Measurements from ENCODE around the gene C2CD2. TPM values are rescaled to one million over a fixed set of nuclear protein-coding genes. Genes with fewer than 3 reads are reported as not detected.
A peak's percentile ranks its signal among the peaks of the same experiment; 100 is the strongest.

The C2CD2 gene
- polyA plus RNA-seq, 1 donor: 15.2 TPM

DNA sequence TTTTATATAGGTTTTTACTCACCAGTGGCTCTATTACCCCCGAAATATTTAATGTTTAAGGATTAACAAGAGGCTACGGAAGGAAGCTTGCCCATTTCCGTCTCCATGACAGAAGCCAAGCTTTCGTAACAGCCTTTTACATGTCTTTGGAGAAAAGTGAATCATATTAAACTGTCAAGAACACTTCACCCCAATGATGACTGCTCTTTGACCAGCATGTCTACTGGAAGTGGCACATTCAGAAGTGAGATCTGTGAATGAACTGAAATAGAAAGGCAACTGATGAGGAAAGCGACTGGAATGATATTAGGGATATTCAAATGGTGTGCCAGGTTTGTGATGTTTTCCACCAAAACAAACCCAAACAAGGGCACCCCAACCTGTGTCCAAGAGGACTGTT is 66.2 kb downstream of the C2CD2 start:
- Histone ChIP-seq H3K27me3 (ENCODE audit: control insufficient read depth, insufficient read depth, low read length) (no peaks in the 10 kb centered on the region), H3K36me3 (ENCODE audit: control insufficient read depth, insufficient read depth, low read length) (peaks cover 15% of the 10 kb centered on the region), H3K4me1 (ENCODE audit: control insufficient read depth, insufficient read depth, low read length) (no peaks in the 10 kb centered on the region), H3K27ac (ENCODE audit: low read length) (no peak overlapping the region), H3K4me3 (ENCODE audit: low read length) (no peak overlapping the region), H3K9me3 (ENCODE audit: control insufficient read depth, low read depth, low read length) (no peaks in the 10 kb centered on the region)
- DNase-seq: no peak
- 100% methylated on average over 3 of the region's 5 CpGs for WGBS (ENCODE audit: insufficient coverage, low lambda C conversion rate)

DNA sequence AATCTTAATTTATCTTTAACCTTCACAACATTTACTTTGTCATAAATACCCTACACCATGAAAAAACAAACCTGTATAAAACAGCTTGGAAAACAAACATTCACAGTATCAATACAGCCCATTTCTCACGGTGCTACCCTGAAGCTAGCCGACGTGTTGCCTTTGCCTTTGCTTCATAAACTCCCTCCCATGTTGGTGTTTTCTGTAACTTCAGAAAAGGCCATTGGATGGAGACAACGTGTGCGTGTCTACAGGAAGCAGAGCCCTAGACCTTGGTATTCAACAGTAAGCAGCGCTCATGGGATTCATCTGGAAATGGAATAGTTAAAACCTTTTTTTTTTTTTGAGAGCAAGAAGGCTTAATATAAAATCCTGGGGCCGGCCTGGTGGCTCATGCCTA is 67.5 kb downstream of the C2CD2 start:
- H3K36me3 ChIP-seq (ENCODE audit: control insufficient read depth, insufficient read depth, low read length): peaks cover 8% of the 10 kb centered on the region
- no CpG with 5 or more reads among the region's 7 CpGs for WGBS (ENCODE audit: insufficient coverage, low lambda C conversion rate)
- no peak for DNase-seq
- no peak overlapping the region for H3K4me3 ChIP-seq (ENCODE audit: low read length)
- no peaks in the 10 kb centered on the region for H3K27me3 ChIP-seq (ENCODE audit: control insufficient read depth, insufficient read depth, low read length)
- no peaks in the 10 kb centered on the region for H3K9me3 ChIP-seq (ENCODE audit: control insufficient read depth, low read depth, low read length)
- no peaks in the 10 kb centered on the region for H3K4me1 ChIP-seq (ENCODE audit: control insufficient read depth, insufficient read depth, low read length)
- H3K27ac ChIP-seq (ENCODE audit: low read length): no peak overlapping the region

DNA sequence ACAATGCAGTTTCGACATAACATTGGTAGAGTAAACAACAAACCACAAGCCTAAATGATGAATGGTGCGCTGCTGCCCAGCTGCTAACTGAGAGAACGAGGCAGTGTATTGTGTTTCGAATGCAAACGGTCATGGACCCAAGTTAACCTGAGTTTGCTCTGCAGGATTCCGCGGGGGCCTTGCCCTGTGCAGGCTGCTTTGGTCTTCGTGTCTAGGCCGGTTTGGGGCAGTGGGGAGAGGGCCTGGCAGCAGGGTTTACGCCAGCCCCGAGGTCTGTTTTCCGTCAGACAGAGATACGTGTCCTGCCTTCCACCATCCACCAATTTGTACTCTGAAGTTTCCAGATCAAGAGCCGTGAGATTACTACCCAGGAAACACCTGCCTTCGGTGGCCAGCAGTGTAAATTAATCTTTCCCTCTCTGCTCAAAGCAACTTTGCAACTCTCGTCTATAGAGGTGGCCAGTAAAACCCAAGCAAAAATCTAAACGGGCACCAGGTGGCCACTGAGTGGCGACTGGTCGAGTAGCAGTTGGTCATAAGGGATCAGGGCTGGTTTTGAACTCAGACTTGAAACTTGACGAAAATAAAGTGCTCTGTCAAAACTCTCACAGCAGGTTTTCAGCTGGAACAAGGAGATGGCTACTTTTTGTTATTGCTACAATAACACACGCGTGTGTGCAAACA is 68.3 kb downstream of the C2CD2 start:
- DNase-seq: no peak

DNA sequence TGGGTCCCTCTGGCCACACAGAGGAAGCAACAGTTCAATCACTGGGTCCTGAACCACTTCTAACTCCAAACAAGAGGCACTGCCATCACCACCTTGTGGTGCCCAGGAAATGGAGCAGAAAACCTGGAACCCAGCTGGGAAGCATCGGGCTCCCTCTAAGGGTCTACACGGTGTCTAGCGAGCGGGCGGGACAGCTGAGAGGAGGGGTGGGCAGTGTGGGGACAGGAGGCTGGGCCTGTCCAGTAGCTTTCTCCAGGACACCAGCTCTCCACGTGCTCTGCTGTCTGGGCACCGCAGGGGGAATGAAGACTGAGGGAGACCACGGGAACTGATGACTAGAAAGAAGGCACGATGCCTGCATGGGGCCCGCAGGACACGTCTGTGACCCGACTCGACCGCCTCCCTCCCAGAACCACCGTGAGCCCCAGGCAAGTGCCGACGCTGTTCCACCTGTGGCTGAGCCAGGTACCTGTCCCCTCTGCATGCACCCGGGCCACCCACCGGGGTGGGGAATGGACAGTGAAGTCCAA is 69.3 kb downstream of the C2CD2 start:
- no peak for DNase-seq
- Histone ChIP-seq H3K27me3 (ENCODE audit: control insufficient read depth, insufficient read depth, low read length) (no peaks in the 10 kb centered on the region), H3K27ac (ENCODE audit: low read length) (no peak overlapping the region), H3K36me3 (ENCODE audit: control insufficient read depth, insufficient read depth, low read length) (peaks cover 8% of the 10 kb centered on the region), H3K9me3 (ENCODE audit: control insufficient read depth, low read depth, low read length) (no peaks in the 10 kb centered on the region), H3K4me1 (ENCODE audit: control insufficient read depth, insufficient read depth, low read length) (peaks cover 5% of the 10 kb centered on the region), H3K4me3 (ENCODE audit: low read length) (no peak overlapping the region)
- WGBS (ENCODE audit: insufficient coverage, low lambda C conversion rate): no CpG with 5 or more reads among the region's 19 CpGs

More for the DNA sequence above, 68.3 kb downstream of the C2CD2 start:
- Histone ChIP-seq H3K36me3 (ENCODE audit: control insufficient read depth, insufficient read depth, low read length) (peaks cover 8% of the 10 kb centered on the region), H3K27ac (ENCODE audit: low read length) (no peak overlapping the region), H3K27me3 (ENCODE audit: control insufficient read depth, insufficient read depth, low read length) (no peaks in the 10 kb centered on the region), H3K9me3 (ENCODE audit: control insufficient read depth, low read depth, low read length) (no peaks in the 10 kb centered on the region), H3K4me1 (ENCODE audit: control insufficient read depth, insufficient read depth, low read length) (no peaks in the 10 kb centered on the region), H3K4me3 (ENCODE audit: low read length) (no peak overlapping the region)
- WGBS (ENCODE audit: insufficient coverage, low lambda C conversion rate): no CpG with 5 or more reads among the region's 22 CpGs

DNA sequence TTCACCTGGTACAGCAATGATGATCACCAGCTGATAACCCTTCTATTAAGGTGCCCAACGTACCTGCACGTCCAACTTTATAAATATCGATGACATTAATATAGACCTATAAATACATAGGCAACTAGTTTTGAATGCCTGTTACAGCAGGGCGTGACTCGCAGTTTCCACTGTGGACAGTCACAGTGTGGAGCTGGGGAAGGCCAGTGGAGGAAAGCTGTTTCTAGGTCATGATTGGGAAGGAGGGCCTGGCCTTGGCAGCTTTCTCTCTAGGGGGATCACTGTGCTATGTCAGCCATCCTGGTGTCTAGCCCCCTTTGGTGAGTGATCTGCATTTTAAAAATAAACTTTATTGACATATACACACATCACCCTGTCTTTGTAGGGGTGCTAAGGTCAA is 70.2 kb downstream of the C2CD2 start:
- Histone ChIP-seq H3K27ac (ENCODE audit: low read length) (no peak overlapping the region), H3K4me3 (ENCODE audit: low read length) (no peak overlapping the region), H3K4me1 (ENCODE audit: control insufficient read depth, insufficient read depth, low read length) (peaks cover 5% of the 10 kb centered on the region), H3K36me3 (ENCODE audit: control insufficient read depth, insufficient read depth, low read length) (peaks cover 5% of the 10 kb centered on the region), H3K27me3 (ENCODE audit: control insufficient read depth, insufficient read depth, low read length) (no peaks in the 10 kb centered on the region), H3K9me3 (ENCODE audit: control insufficient read depth, low read depth, low read length) (no peaks in the 10 kb centered on the region)
- WGBS (ENCODE audit: insufficient coverage, low lambda C conversion rate): no CpG with 5 or more reads among the region's 5 CpGs
- DNase-seq: no peak

DNA sequence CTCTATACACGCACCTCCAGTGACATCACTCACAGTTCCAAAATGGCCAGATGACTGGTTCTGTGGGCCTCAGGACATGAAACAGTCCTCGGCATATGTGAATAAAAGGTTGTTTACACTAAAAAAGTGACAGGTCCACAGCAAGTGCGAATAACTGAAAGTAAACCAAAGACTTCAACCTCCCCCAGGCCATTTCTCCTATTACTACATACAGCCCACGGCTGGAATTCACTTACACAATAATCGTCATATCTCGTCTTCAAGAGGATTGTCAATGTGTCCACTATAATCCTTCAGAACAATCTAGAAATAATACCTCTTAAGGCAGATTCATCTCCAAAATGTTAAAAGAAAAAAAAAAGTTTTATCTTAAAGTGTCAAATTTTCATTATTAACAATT is 72.8 kb downstream of the C2CD2 start:
- no peaks in the 10 kb centered on the region for H3K9me3 ChIP-seq (ENCODE audit: control insufficient read depth, low read depth, low read length)
- no peak overlapping the region for H3K27ac ChIP-seq (ENCODE audit: low read length)
- peaks cover 11% of the 10 kb centered on the region for H3K4me1 ChIP-seq (ENCODE audit: control insufficient read depth, insufficient read depth, low read length)
- no peak overlapping the region for H3K4me3 ChIP-seq (ENCODE audit: low read length)
- H3K36me3 ChIP-seq (ENCODE audit: control insufficient read depth, insufficient read depth, low read length): no peaks in the 10 kb centered on the region
- no peaks in the 10 kb centered on the region for H3K27me3 ChIP-seq (ENCODE audit: control insufficient read depth, insufficient read depth, low read length)
- no peak for DNase-seq
- WGBS (ENCODE audit: insufficient coverage, low lambda C conversion rate): no CpG with 5 or more reads among the region's 6 CpGs

DNA sequence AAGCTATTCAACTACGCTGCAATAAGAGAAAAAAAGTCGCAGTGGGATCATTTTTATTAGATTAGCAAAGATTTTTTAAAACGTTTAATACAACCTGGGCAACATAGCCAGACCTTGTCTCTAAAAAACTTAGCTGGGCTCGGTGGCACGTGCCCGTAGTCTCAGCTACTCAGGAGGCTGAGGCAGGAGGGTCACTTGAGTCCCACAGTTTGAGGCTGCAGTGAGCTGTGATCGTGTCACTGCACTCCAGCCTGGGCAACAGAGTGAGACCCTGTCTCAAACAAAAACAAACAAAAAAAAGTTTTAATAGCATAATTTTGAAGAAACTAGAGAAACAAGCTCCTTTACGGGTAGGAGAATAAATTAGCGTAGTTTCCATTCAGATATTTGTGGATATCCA is 73.7 kb downstream of the C2CD2 start:
- Histone ChIP-seq H3K9me3 (ENCODE audit: control insufficient read depth, low read depth, low read length) (no peaks in the 10 kb centered on the region), H3K4me3 (ENCODE audit: low read length) (peak overlapping the region; percentile 83), H3K27ac (ENCODE audit: low read length) (no peak overlapping the region), H3K36me3 (ENCODE audit: control insufficient read depth, insufficient read depth, low read length) (no peaks in the 10 kb centered on the region), H3K4me1 (ENCODE audit: control insufficient read depth, insufficient read depth, low read length) (peaks cover 11% of the 10 kb centered on the region), H3K27me3 (ENCODE audit: control insufficient read depth, insufficient read depth, low read length) (no peaks in the 10 kb centered on the region)
- 100% methylated on average over 3 of the region's 9 CpGs for WGBS (ENCODE audit: insufficient coverage, low lambda C conversion rate)
- DNase-seq: no peak

DNA sequence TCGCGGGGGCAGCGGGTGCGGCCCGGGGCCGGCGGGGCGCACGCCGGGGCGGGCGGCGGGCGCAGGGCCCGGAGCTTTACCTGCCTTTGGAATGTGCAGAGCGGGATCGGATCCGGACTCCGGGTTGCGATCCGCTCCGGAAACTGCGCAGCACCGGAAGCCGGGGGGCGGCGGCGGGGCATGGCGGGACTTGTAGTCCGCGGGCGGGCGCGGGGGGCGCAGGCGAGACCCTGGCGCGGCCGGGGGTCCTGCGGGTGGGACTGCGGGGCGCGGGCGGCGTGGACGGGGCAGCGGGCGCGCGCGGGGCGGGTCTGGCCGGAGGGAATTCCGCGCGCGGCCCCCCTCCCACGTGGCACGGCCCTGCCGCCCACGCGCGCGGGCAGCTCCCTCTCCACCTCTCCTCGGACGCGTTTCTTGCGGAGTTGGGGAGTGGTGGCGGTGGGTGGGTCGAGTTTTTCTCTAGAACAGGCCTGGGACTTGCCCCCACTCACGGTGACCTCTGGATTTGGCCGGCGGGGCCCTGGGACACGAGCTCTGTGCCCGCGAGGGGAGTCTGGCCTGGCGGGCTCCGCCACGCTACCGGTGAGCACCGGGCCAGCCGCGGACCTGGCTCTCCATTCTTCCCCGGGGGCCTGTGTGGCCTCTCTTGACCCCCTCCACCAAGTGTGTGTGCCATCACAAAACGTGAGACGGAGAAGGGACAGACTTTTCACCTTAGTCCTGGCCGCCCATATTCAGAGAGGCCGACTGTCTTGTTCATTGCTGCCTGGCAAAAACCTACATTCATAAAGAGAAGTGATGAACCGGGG is 74.4 kb downstream of the C2CD2 start, which contains the start of gene PRDM15:
Gene PRDM15 (minus strand): TSS at position 155 of the 809 bp plus-strand sequence. CDS start 18,981 bp downstream, outside the sequence.
- H3K36me3 ChIP-seq (ENCODE audit: control insufficient read depth, insufficient read depth, low read length): no peaks in the 10 kb centered on the region
- peaks cover 11% of the 10 kb centered on the region for H3K4me1 ChIP-seq (ENCODE audit: control insufficient read depth, insufficient read depth, low read length)
- peak; percentile 65 to 86 for DNase-seq
- H3K27ac ChIP-seq (ENCODE audit: low read length): peak within 1 kb of the TSS; percentile 45
- no peaks in the 10 kb centered on the region for H3K9me3 ChIP-seq (ENCODE audit: control insufficient read depth, low read depth, low read length)
- H3K27me3 ChIP-seq (ENCODE audit: control insufficient read depth, insufficient read depth, low read length): no peaks in the 10 kb centered on the region
- WGBS (ENCODE audit: insufficient coverage, low lambda C conversion rate): no CpG with 5 or more reads among the region's 89 CpGs
- H3K4me3 ChIP-seq (ENCODE audit: low read length): peak within 1 kb of the TSS; percentile 83

DNA sequence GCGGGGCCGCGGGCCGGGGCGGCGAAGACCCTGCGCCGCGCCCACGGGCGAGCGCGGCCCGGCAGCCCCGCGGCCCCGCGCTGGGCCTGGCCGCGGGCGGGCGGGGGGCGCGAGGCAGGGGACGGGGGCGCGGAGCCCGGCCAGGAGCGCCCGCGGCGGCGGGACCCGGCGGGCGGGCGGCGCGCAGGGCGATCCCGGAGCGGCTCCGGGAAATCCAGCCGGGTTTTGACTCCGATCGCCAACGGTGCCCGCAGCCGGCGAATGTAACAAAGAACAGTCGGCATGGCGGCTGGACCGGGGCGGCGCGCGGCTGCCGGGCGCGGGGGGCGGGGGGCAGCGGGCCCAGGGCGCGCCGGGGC is 75.0 kb downstream of the C2CD2 start:
- peak; percentile 59 to 85 for DNase-seq
- no peak overlapping the region for H3K27ac ChIP-seq (ENCODE audit: low read length)
- H3K4me1 ChIP-seq (ENCODE audit: control insufficient read depth, insufficient read depth, low read length): peaks cover 11% of the 10 kb centered on the region
- peak overlapping the region; percentile 82 for H3K4me3 ChIP-seq (ENCODE audit: low read length)
- no peaks in the 10 kb centered on the region for H3K9me3 ChIP-seq (ENCODE audit: control insufficient read depth, low read depth, low read length)
- WGBS (ENCODE audit: insufficient coverage, low lambda C conversion rate): no CpG with 5 or more reads among the region's 65 CpGs
- no peaks in the 10 kb centered on the region for H3K36me3 ChIP-seq (ENCODE audit: control insufficient read depth, insufficient read depth, low read length)
- no peaks in the 10 kb centered on the region for H3K27me3 ChIP-seq (ENCODE audit: control insufficient read depth, insufficient read depth, low read length)

DNA sequence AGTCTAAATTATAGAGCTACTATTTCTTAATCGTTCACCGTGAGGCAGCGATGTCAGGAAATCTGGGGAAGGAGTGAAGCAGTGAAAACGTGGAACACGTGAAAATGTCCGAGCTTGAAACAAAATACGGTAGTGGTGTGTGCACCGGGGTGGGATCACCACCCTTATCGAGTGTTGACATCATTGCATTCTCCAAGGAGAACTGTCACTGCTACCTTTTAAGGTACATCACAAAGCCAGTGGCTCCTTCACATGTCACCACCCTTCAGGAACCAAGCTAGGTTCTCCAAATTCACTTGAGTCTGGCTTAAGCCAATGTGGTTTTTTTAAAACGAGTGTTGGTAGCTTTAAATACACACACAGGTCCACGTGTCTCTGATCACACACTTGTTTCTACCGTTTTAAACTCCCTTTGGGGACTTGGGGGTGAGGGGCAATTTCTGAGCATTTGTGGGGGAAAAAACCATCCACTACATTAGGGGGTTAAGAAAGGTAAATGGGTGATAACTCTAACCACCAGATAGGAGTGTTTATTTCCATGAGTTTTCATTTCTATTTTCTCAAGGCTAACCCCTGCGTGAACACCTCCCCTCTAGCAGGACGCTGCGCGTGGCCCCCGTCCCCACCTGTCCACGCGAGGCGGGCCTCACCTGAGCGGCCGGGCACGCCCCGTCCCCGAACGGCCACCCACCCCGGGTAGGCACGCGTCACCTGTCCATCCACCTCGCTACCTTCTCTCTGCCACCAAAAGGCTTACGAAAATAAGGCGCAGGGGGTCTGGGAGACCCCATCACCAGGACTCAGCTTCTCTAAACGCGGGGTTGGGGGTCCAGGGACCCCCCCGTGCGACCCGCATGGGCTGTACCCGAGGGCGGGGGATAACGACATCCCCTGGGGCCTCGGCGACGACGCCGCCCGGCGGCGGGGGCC is 75.7 kb downstream of the C2CD2 start:
- Histone ChIP-seq H3K4me3 (ENCODE audit: low read length) (peak overlapping the region; percentile 82), H3K27ac (ENCODE audit: low read length) (peak overlapping the region; percentile 34), H3K27me3 (ENCODE audit: control insufficient read depth, insufficient read depth, low read length) (no peaks in the 10 kb centered on the region), H3K9me3 (ENCODE audit: control insufficient read depth, low read depth, low read length) (no peaks in the 10 kb centered on the region), H3K36me3 (ENCODE audit: control insufficient read depth, insufficient read depth, low read length) (no peaks in the 10 kb centered on the region), H3K4me1 (ENCODE audit: control insufficient read depth, insufficient read depth, low read length) (peaks cover 11% of the 10 kb centered on the region)
- 10% methylated on average over 3 of the region's 48 CpGs for WGBS (ENCODE audit: insufficient coverage, low lambda C conversion rate)
- peak in 1 of 2 donors; percentile 69 for DNase-seq

Measured in large intestine (tissue), 3 donors.